Omental fat pad (tissue), 4 donors: ENCODE data around the gene MAGEF1. TPM values are rescaled to one million over a fixed set of nuclear protein-coding genes. Genes with fewer than 3 reads are reported as not detected.

Source experiments
- ATAC-seq: fragments of 150-250 bp; one replicate; pipeline ENCODE4 v1.9.1; 2016; ENCODE audit warnings: mild to moderate bottlenecking, moderate library complexity; ENCODE audit not compliant: low FRiP score
- DNase-seq: peaks from one replicate; pipeline ENCODE4 v3.0.0-alpha.2; 2019; ENCODE audit warnings: low spot score
- CTCF ChIP-seq, 3 donors: fragments of 450-650 bp; IDR thresholded peaks; one replicate each; pipeline ENCODE4 v1.5.1; 2016 to 2017; ENCODE audit warnings: antibody characterized with exemption in 3 of 3, mild to moderate bottlenecking in 3 of 3, moderate library complexity in 2 of 3
- total RNA-seq, 4 donors: library from RNA; depleted of rRNA; stranded (reverse); fragments of >200 nt; gene quantifications; one replicate each; pipeline ENCODE4 v1.1.0, GENCODE V29; 2016

Gene MAGEF1
- total RNA-seq, 4 donors from 2014 or later = 9.8 to 23.1 (median 18.2) TPM

- no peak for DNase-seq
- ATAC-seq = no peak
- no peak for TF ChIP-seq CTCF (IDR thresholded peaks at IDR 0.05)
Observed at GRCh38 chr3:184741798-184742675, 30.2 kb upstream of the MAGEF1 start.

GRCh38 chr3:184741259-184741556 is 29.3 kb upstream of the MAGEF1 start:
- no peak for TF ChIP-seq CTCF (IDR thresholded peaks at IDR 0.05)
- no peak for DNase-seq
- no peak for ATAC-seq

- no peak for TF ChIP-seq CTCF (IDR thresholded peaks at IDR 0.05)
- DNase-seq (no peak), ATAC-seq (peak; percentile 41)
Observed at GRCh38 chr3:184740509-184741258, 28.8 kb upstream of the MAGEF1 start.

- DNase-seq (no peak), ATAC-seq (no peak)
- TF ChIP-seq CTCF (IDR thresholded peaks at IDR 0.05) = no peak
Observed at GRCh38 chr3:184739594-184740505, 28.0 kb upstream of the MAGEF1 start.

GRCh38 chr3:184738982-184739381 is 27.1 kb upstream of the MAGEF1 start:
- DNase-seq (no peak), ATAC-seq (no peak)
- no peak for TF ChIP-seq CTCF (IDR thresholded peaks at IDR 0.05)

- DNase-seq (no peak), ATAC-seq (no peak)
Observed at GRCh38 chr3:184738506-184738890, 26.6 kb upstream of the MAGEF1 start.

More at GRCh38 chr3:184738506-184738890, 26.6 kb upstream of the MAGEF1 start:
- no peak for TF ChIP-seq CTCF (IDR thresholded peaks at IDR 0.05)
